ENCODE results near the gene KCNQ1. TPM values are rescaled to one million over a fixed set of nuclear protein-coding genes. Genes with fewer than 3 reads are reported as not detected.
A peak's percentile ranks its signal among the peaks of the same experiment; 100 is the strongest.

KCNQ1 gene
- total and polyA plus RNA-seq, 7 donors, result 0.48 to 3.1 (median 1.1) TPM

DNA sequence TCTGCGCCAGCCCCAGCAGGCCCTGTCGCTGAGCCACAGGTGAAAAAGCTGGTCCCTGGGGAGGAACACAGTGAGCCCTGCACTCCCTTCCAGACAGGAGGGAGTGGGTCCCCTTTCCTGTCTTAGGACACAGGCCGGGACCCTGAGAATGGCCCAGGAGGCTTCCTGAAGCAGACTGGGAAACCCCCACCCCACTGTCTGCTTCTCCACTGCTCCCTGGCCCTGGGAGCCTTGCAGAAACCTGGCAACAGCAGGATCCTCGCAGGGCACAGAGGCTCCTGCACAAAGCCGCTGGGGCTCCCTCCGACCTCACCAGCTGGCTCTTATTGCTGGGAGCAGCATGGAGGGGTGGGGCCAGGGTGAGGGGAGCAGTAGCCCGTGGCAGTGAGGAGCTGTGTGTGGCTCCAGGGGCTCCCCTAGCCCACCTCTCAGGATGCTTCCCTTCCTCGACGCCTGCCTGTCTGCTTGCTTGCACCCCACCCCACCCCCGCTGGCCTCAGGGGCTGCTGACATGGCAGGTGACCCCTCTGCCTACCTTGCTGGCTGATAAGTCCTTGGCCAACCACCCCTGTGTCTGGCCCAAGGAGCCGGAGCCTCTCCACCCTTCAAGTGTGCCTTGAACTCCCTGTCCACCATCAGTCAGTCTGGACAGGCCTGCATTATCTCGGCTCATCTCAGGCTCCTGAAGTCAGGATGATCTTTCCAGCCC lies 327.1 kb downstream of the KCNQ1 start:
- 87 to 90% (median 90%) methylated on average over 11 to 12 of the region's 12 CpGs for WGBS, 3 donors
- no peak for DNase-seq

DNA sequence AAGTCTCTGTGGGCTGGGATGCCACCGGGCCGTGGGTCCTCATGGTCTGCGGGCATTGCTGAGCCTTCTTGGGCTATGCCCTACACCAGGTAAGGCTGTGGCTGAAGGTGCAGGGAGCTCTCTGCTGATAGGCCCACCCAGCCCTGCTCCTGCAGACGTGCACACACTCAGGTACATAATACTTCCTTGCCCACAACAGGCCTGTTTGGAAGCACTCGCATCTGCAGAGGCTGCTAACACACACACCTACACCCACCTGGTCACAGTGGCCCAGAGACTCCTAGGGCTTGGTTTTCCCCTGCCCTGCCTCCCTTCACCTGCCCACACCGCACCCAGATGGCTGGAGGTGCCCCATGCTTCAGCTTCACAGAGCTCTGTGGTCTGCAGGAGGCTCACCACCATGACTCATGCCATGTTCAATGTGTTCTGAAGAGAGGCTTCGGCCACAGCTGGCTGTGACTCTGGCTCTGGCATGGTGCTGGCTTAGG lies 327.8 kb downstream of the KCNQ1 start:
- Histone ChIP-seq H3K4me3 (no peak overlapping the region), H3K9me3 (no peaks in the 10 kb centered on the region), H3K27me3 (ENCODE audit: insufficient read depth in 3 of 3, low read length in 2 of 3) (no peaks in the 10 kb centered on the region), H3K27ac (no peak overlapping the region), H3K36me3 (ENCODE audit: insufficient read depth in 1 of 2, low read depth in 1 of 2) (no peaks in the 10 kb centered on the region), H3K4me1 (no peaks in the 10 kb centered on the region)
- ATAC-seq (no peak), DNase-seq (peak in 1 of 2 donors; percentile 21)
- 91 to 97% (median 96%) methylated on average over 7 of the region's 7 CpGs for WGBS, 3 donors
- TF ChIP-seq, protein P1, sequence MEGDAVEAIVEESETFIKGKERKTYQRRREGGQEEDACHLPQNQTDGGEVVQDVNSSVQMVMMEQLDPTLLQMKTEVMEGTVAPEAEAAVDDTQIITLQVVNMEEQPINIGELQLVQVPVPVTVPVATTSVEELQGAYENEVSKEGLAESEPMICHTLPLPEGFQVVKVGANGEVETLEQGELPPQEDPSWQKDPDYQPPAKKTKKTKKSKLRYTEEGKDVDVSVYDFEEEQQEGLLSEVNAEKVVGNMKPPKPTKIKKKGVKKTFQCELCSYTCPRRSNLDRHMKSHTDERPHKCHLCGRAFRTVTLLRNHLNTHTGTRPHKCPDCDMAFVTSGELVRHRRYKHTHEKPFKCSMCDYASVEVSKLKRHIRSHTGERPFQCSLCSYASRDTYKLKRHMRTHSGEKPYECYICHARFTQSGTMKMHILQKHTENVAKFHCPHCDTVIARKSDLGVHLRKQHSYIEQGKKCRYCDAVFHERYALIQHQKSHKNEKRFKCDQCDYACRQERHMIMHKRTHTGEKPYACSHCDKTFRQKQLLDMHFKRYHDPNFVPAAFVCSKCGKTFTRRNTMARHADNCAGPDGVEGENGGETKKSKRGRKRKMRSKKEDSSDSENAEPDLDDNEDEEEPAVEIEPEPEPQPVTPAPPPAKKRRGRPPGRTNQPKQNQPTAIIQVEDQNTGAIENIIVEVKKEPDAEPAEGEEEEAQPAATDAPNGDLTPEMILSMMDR (IDR thresholded peaks at IDR 0.05), result no peak
- intact Hi-C loops (cut with DNase I), result no loop called here

More for the DNA sequence above, 327.1 kb downstream of the KCNQ1 start:
- Histone ChIP-seq H3K9me3 (no peaks in the 10 kb centered on the region), H3K4me1 (no peaks in the 10 kb centered on the region), H3K27me3 (ENCODE audit: insufficient read depth in 3 of 3, low read length in 2 of 3) (no peaks in the 10 kb centered on the region), H3K27ac (no peak overlapping the region), H3K4me3 (no peak overlapping the region), H3K36me3 (ENCODE audit: insufficient read depth in 1 of 2, low read depth in 1 of 2) (no peaks in the 10 kb centered on the region)
- intact Hi-C loops (cut with DNase I), result no loop called here
- TF ChIP-seq, protein P1 (IDR thresholded peaks at IDR 0.05), result no peak
- no peak for ATAC-seq

DNA sequence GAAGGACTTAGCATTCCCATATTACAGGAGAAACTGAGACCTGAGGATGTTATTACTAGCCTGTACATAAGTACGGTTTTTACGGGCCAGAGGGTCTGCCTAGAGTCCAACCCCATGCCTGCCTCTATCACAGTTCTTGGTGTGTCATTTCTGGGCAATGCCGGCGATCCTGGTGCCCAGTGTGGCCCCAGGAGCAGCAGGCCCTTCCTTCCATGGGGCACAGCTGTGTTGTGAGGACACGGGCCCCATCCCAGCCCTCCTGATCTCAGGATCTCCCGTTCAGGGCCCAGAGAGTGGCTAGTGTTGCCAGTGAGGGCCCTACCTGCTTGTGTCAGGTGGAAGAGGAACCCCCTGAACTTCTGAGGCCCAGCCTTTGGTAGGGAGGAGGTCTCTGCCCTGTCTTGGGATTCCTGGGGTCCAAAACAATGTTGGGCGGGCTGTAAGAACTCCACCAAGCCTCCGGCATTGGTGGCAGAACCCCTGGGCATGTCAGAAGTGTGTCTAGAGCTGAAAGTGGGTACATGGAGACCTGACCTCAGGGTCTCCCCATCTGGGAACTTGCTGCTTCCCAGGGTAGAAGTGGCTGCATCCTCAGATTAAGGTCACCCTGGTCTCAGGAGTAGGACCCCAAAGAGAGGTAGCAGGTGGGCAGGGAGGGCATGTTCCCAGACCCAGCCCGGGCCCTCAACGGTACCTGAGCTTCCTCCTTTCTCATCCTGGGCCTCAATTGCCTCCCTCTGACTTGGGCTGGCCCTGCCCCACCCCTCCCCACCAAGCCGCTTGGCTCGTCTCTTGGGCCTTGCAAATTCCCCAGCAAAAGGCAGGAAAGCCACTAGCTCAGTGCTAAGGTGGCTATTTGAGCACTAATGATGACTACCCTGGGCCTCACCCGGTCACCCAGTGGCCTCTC lies 329.6 kb downstream of the KCNQ1 start:
- Histone ChIP-seq H3K4me3 (no peak overlapping the region), H3K4me1 (peaks cover 12% of the 10 kb centered on the region), H3K36me3 (ENCODE audit: insufficient read depth in 1 of 2, low read depth in 1 of 2) (no peaks in the 10 kb centered on the region), H3K27ac (no peak overlapping the region), H3K9me3 (no peaks in the 10 kb centered on the region), H3K27me3 (ENCODE audit: insufficient read depth in 3 of 3, low read length in 2 of 3) (no peaks in the 10 kb centered on the region)
- WGBS, 3 donors, result 91 to 94% (median 94%) methylated on average over 13 of the region's 13 CpGs
- ATAC-seq (no peak), DNase-seq (peak in 1 of 2 donors; percentile 33)
- TF ChIP-seq, protein P1 (IDR thresholded peaks at IDR 0.05), result no peak
- intact Hi-C loops (cut with DNase I), result loop anchor here in 1 of 2 donors (5.0 kb wide), 1 partner anchor 72 kb away; no protein-coding TSS in a partner anchor

DNA sequence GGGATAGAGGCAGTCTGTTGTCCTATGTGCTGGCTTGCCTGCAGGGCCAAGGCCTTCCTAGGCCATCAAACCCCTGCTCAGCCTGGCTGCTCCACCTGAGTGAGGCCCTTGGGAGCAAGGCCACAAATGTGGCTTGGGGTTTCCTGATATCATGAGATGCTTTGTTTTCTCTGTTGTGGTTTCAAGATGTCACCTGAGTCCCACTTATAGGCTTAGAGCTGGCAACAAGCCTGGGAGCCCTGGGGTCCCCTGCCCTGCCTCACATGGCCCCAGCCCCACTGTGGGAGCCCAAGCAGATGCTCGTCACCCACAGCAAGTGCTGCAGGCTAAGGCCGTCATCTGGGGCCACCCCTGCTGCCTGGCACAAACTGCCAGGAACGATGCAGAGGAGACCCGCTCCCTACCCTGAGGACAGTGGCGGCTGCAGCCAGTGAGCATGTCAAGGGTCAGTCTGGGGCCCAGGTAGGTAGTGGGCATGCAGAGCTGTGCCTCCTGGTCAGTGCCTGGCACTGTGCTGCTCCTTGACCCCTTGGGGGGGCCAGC lies 330.3 kb downstream of the KCNQ1 start:
- H3K36me3 ChIP-seq (ENCODE audit: insufficient read depth in 1 of 2, low read depth in 1 of 2), result no peaks in the 10 kb centered on the region
- no peaks in the 10 kb centered on the region for H3K27me3 ChIP-seq (ENCODE audit: insufficient read depth in 3 of 3, low read length in 2 of 3)
- 90 to 99% (median 92%) methylated on average over 4 to 5 of the region's 5 CpGs for WGBS, 3 donors
- peaks cover 20% of the 10 kb centered on the region for H3K4me1 ChIP-seq
- no peaks in the 10 kb centered on the region for H3K9me3 ChIP-seq
- H3K27ac ChIP-seq, result no peak overlapping the region
- no peak overlapping the region for H3K4me3 ChIP-seq
- intact Hi-C loops (cut with DNase I), result loop anchor here in 1 of 2 donors (5.0 kb wide), 1 partner anchor 73 kb away; no protein-coding TSS in a partner anchor
- TF ChIP-seq, protein P1 (IDR thresholded peaks at IDR 0.05), result no peak
- no peak for ATAC-seq
- DNase-seq, result peak in 1 of 2 donors; percentile 12

Measured in psoas muscle (tissue), 8 donors.